CD4-positive, CD25-positive, alpha-beta regulatory T cell (primary cell): ENCODE data around the gene SMC3. TPM values are rescaled to one million over a fixed set of nuclear protein-coding genes. Genes with fewer than 3 reads are reported as not detected.
"Not testable (repeated sequence)": the region's sequence is repeated elsewhere in the genome, so short reads cannot be mapped to it uniquely, and the experiment has no call there.

ENCODE experiments used
- ATAC-seq, 2 donors: fragments of 150-1000 bp; cut with Tn5 transposase; one replicate each; pipeline ENCODE4 v1.10.0; 2021; ENCODE audit warnings: low read depth in 2 of 2, moderate number of reproducible peaks in 2 of 2, moderate library complexity in 1 of 2
- DNase-seq, 3 donors: peaks; one replicate each; pipeline versions ENCODE4 v3.0.0 to v3.0.0-alpha.2; 2012 to 2022; ENCODE audit warnings: mixed read lengths in 1 of 3
- H3K27ac ChIP-seq: one replicate; pipeline ENCODE4 v1.7.0; 2013; ENCODE audit warnings: mild to moderate bottlenecking, low read length; ENCODE audit not compliant: insufficient read depth, poor library complexity, severe bottlenecking
- H3K27me3 ChIP-seq: one replicate; pipeline ENCODE4 v1.7.0; 2013; ENCODE audit warnings: low read length; ENCODE audit not compliant: control insufficient read depth, insufficient read depth
- H3K36me3 ChIP-seq: one replicate; pipeline ENCODE4 v1.7.0; 2013; ENCODE audit warnings: mild to moderate bottlenecking, low read length, moderate library complexity; ENCODE audit not compliant: control insufficient read depth, insufficient read depth
- H3K4me1 ChIP-seq: 2 replicates; pipeline ENCODE4 v1.7.0; 2013; ENCODE audit warnings: mild to moderate bottlenecking, low read length; ENCODE audit not compliant: insufficient read depth, control insufficient read depth, poor library complexity, severe bottlenecking
- H3K4me3 ChIP-seq: one replicate; pipeline ENCODE4 v1.7.0; 2013; ENCODE audit warnings: low read depth, mild to moderate bottlenecking, low read length, moderate library complexity
- H3K9me3 ChIP-seq, 2 experiments: 1 replicate in 1 of 2; 2 replicates in 1 of 2; pipeline ENCODE4 v1.7.0; 2013; ENCODE audit warnings: low read length in 2 of 2, mild to moderate bottlenecking in 1 of 2, moderate library complexity in 1 of 2; ENCODE audit not compliant: control insufficient read depth in 2 of 2
- H3K27ac Mint-ChIP-seq, 3 donors: one replicate each; pipeline ENCODE4 v1.8.0; 2020 to 2022; ENCODE audit warnings: mild to moderate bottlenecking in 3 of 3, mixed read lengths in 3 of 3, moderate library complexity in 2 of 3
- H3K27me3 Mint-ChIP-seq: one replicate; pipeline ENCODE4 v1.8.0; 2022; ENCODE audit warnings: mild to moderate bottlenecking, mixed read lengths
- H3K36me3 Mint-ChIP-seq: one replicate; pipeline ENCODE4 v1.8.0; 2020; ENCODE audit warnings: mixed read lengths
- H3K4me1 Mint-ChIP-seq, 4 donors: one replicate each; pipeline ENCODE4 v1.8.0; 2020 to 2022; ENCODE audit warnings: mixed read lengths in 4 of 4, mild to moderate bottlenecking in 1 of 4
- H3K4me3 Mint-ChIP-seq, 4 donors: one replicate each; pipeline ENCODE4 v1.8.0; 2020 to 2022; ENCODE audit warnings: mild to moderate bottlenecking in 4 of 4, mixed read lengths in 4 of 4, moderate library complexity in 3 of 4
- H3K9me3 Mint-ChIP-seq, 7 donors: one replicate each; pipeline ENCODE4 v1.8.0; 2020 to 2022; ENCODE audit warnings: mixed read lengths in 7 of 7, mild to moderate bottlenecking in 3 of 7, moderate library complexity in 2 of 7
- polyA plus RNA-seq, 4 donors: library from polyadenylated mRNA; unstranded; fragments of 300-500 nt; fragmentation: Illumina TruSeq; gene quantifications; one replicate each; pipeline ENCODE4 v1.2.3, GENCODE V29; 2021
- total RNA-seq: library from RNA; stranded (reverse); gene quantifications from one replicate; pipeline ENCODE4 v1.2.3, GENCODE V29; 2022

The SMC3 gene
- total and polyA plus RNA-seq, 5 donors from 2014 or later = 47.7 to 68.9 (median 65.6) TPM

GRCh38 chr10:110639046-110639445, 71.6 kb downstream of the SMC3 start:
- H3K36me3 Mint-ChIP-seq, H3K27ac Mint-ChIP-seq, H3K4me3 Mint-ChIP-seq, DNase-seq, H3K27ac ChIP-seq, H3K9me3 ChIP-seq, H3K9me3 Mint-ChIP-seq, H3K4me3 ChIP-seq, H3K36me3 ChIP-seq, ATAC-seq: not testable (repeated sequence)
- Histone ChIP-seq H3K4me1 (peaks cover 21% of the 10 kb centered on the region), H3K27me3 (peaks cover 27% of the 10 kb centered on the region)
- H3K27me3 Mint-ChIP-seq = peaks cover 54% of the 10 kb centered on the region
- H3K4me1 Mint-ChIP-seq = peaks cover 4 to 31% (median 10%) of the 10 kb centered on the region in 4 donors

- ATAC-seq, H3K4me3 Mint-ChIP-seq, H3K9me3 Mint-ChIP-seq, H3K9me3 ChIP-seq, H3K4me3 ChIP-seq, DNase-seq, H3K27ac Mint-ChIP-seq, H3K36me3 ChIP-seq, H3K36me3 Mint-ChIP-seq, H3K27ac ChIP-seq: not testable (repeated sequence)
- Histone ChIP-seq H3K4me1 (peaks cover 28% of the 10 kb centered on the region), H3K27me3 (peaks cover 24% of the 10 kb centered on the region)
- Mint-ChIP-seq H3K27me3 (peaks cover 58% of the 10 kb centered on the region), H3K4me1 (peaks cover 4 to 35% (median 12%) of the 10 kb centered on the region in 4 donors)
Observed at GRCh38 chr10:110639858-110640257, 72.4 kb downstream of the SMC3 start.

- peak overlapping the region in 2 of 4 donors; percentile 0 to 48 for H3K4me3 Mint-ChIP-seq
- no peak overlapping the region for H3K27ac Mint-ChIP-seq
- H3K4me3 ChIP-seq = no peak overlapping the region
- H3K4me1 ChIP-seq = peaks cover 28% of the 10 kb centered on the region
- no peaks in the 10 kb centered on the region for H3K36me3 ChIP-seq
- H3K9me3 Mint-ChIP-seq = peaks cover 0 to 4% (median 0%) of the 10 kb centered on the region in 7 donors
- ATAC-seq (peak; percentile 65 to 78), DNase-seq (peak in 2 of 3 donors; percentile 17 to 67)
- no peaks in the 10 kb centered on the region for H3K9me3 ChIP-seq
- H3K27me3 ChIP-seq = peaks cover 32% of the 10 kb centered on the region
- H3K27me3 Mint-ChIP-seq = peaks cover 62% of the 10 kb centered on the region
- no peaks in the 10 kb centered on the region for H3K36me3 Mint-ChIP-seq
- no peak overlapping the region for H3K27ac ChIP-seq
- H3K4me1 Mint-ChIP-seq = peaks cover 4 to 39% (median 16%) of the 10 kb centered on the region in 4 donors
Observed at GRCh38 chr10:110641256-110641655, 73.8 kb downstream of the SMC3 start.

- ATAC-seq (no peak), DNase-seq (no peak)
- peaks cover 4 to 39% (median 16%) of the 10 kb centered on the region in 4 donors for H3K4me1 Mint-ChIP-seq
- no peaks in the 10 kb centered on the region for H3K9me3 ChIP-seq
- H3K27ac ChIP-seq = no peak overlapping the region
- H3K27ac Mint-ChIP-seq = peak overlapping the region in 1 of 3 donors; percentile 33
- no peaks in the 10 kb centered on the region for H3K36me3 ChIP-seq
- peak overlapping the region; percentile 82 to 93 (median 84) for H3K4me3 Mint-ChIP-seq
- no peaks in the 10 kb centered on the region for H3K36me3 Mint-ChIP-seq
- H3K9me3 Mint-ChIP-seq = peaks cover 0 to 4% (median 0%) of the 10 kb centered on the region in 7 donors
- no peak overlapping the region for H3K4me3 ChIP-seq
- peaks cover 28% of the 10 kb centered on the region for H3K4me1 ChIP-seq
- H3K27me3 ChIP-seq = peaks cover 43% of the 10 kb centered on the region
- peaks cover 68% of the 10 kb centered on the region for H3K27me3 Mint-ChIP-seq
Observed at GRCh38 chr10:110642204-110643034, 74.9 kb downstream of the SMC3 start.

- H3K4me1 ChIP-seq = peaks cover 28% of the 10 kb centered on the region
- Mint-ChIP-seq H3K27ac (no peak overlapping the region), H3K36me3 (no peaks in the 10 kb centered on the region), H3K9me3 (peaks cover 0 to 4% (median 0%) of the 10 kb centered on the region in 7 donors), H3K4me3 (peak overlapping the region; percentile 52 to 85 (median 82)), H3K4me1 (peaks cover 4 to 39% (median 16%) of the 10 kb centered on the region in 4 donors), H3K27me3 (peaks cover 70% of the 10 kb centered on the region)
- DNase-seq (peak in 1 of 3 donors; percentile 8), ATAC-seq (no peak)
- no peak overlapping the region for H3K27ac ChIP-seq
- peaks cover 45% of the 10 kb centered on the region for H3K27me3 ChIP-seq
- H3K36me3 ChIP-seq = no peaks in the 10 kb centered on the region
- peak overlapping the region; percentile 41 for H3K4me3 ChIP-seq
- no peaks in the 10 kb centered on the region for H3K9me3 ChIP-seq
Observed at GRCh38 chr10:110643035-110643652, 75.6 kb downstream of the SMC3 start.

- Mint-ChIP-seq H3K36me3 (no peaks in the 10 kb centered on the region), H3K27me3 (peaks cover 70% of the 10 kb centered on the region)
- H3K4me3 ChIP-seq = peak within 1 kb of the TSS; percentile 41
Observed at GRCh38 chr10:110643653-110644597, 76.4 kb downstream of the SMC3 start, which contains the start of gene RBM20. RBM20 (plus strand) TSS chr10:110644336; CDS start chr10:110644455, 119 bp downstream.

More at GRCh38 chr10:110643653-110644597, 76.4 kb downstream of the SMC3 start, which contains the start of gene RBM20:
- peak within 1 kb of the TSS; percentile 52 to 85 (median 82) for H3K4me3 Mint-ChIP-seq
- Histone ChIP-seq H3K9me3 (no peaks in the 10 kb centered on the region), H3K27me3 (peaks cover 49% of the 10 kb centered on the region), H3K4me1 (peaks cover 28% of the 10 kb centered on the region), H3K27ac (no peak within 1 kb of the TSS), H3K36me3 (no peaks in the 10 kb centered on the region)
- peaks cover 0 to 4% (median 0%) of the 10 kb centered on the region in 7 donors for H3K9me3 Mint-ChIP-seq
- H3K4me1 Mint-ChIP-seq = peaks cover 4 to 39% (median 16%) of the 10 kb centered on the region in 4 donors
- DNase-seq (peak in 2 of 3 donors; percentile 22 to 30), ATAC-seq (peak; percentile 28 to 44)
- H3K27ac Mint-ChIP-seq = no peak within 1 kb of the TSS
